Calu3 (cell line): ENCODE measurements around the gene NAB2. TPM values are rescaled to one million over a fixed set of nuclear protein-coding genes. Genes with fewer than 3 reads are reported as not detected.

ENCODE experiments used
- BruUV-seq: library from RNA; stranded (reverse); fragments of 400-500 nt; replicated peaks from 2 replicates; lab custom pipeline; 2021; lab: Mats Ljungman, UMichigan
- CTCF ChIA-PET: fragments of 300-600 bp; sonication (Branson Sonifier 250); formaldehyde crosslinking; loops from one replicate; lab custom pipeline; 2022; ENCODE audit warnings: antibody characterized with exemption; lab: Charles Lee
- DNase-seq: peaks from one replicate; pipeline ENCODE4 v3.0.0; 2022
- H3K27ac Mint-ChIP-seq: one replicate; pipeline ENCODE4 v1.8.0; 2022; ENCODE audit warnings: mixed read lengths; ENCODE audit not compliant: unreplicated experiment
- H3K27me3 Mint-ChIP-seq: one replicate; pipeline ENCODE4 v1.8.0; 2022; ENCODE audit warnings: mixed read lengths; ENCODE audit not compliant: unreplicated experiment
- H3K36me3 Mint-ChIP-seq: one replicate; pipeline ENCODE4 v1.8.0; 2022; ENCODE audit warnings: mild to moderate bottlenecking, moderate library complexity, mixed read lengths; ENCODE audit not compliant: insufficient read depth, unreplicated experiment
- H3K4me1 Mint-ChIP-seq: one replicate; pipeline ENCODE4 v1.8.0; 2022; ENCODE audit warnings: mild to moderate bottlenecking, low read depth, mixed read lengths; ENCODE audit not compliant: unreplicated experiment
- H3K4me3 Mint-ChIP-seq: one replicate; pipeline ENCODE4 v1.8.0; 2022; ENCODE audit warnings: mild to moderate bottlenecking, low read depth, moderate library complexity, mixed read lengths; ENCODE audit not compliant: unreplicated experiment
- H3K9me3 Mint-ChIP-seq: one replicate; pipeline ENCODE4 v1.8.0; 2022; ENCODE audit warnings: low read depth, mixed read lengths; ENCODE audit not compliant: unreplicated experiment
- CTCF ChIP-seq: fragments of 200-600 bp; IDR thresholded peaks from one replicate; pipeline ENCODE4 v1.8.0; 2022; ENCODE audit warnings: antibody characterized with exemption; ENCODE audit not compliant: unreplicated experiment
- intact Hi-C: fragments of 100-400 bp; cut with micrococcal nuclease; formaldehyde crosslinking; loops from one replicate; pipeline ENCODE4 v1.10.0; 2022; ENCODE audit not compliant: unreplicated experiment
- total RNA-seq: library from RNA; stranded (reverse); gene quantifications from 2 replicates; pipeline ENCODE4 v1.2.3, GENCODE V29; 2022

NAB2 gene
- total RNA-seq, 1 experiment from 2014 or later, result 21.3 TPM

- Mint-ChIP-seq H3K27me3 (no peaks in the 10 kb centered on the region), H3K27ac (no peak overlapping the region), H3K4me3 (no peak overlapping the region), H3K9me3 (no peaks in the 10 kb centered on the region), H3K4me1 (peaks cover 12% of the 10 kb centered on the region), H3K36me3 (peaks cover 33% of the 10 kb centered on the region)
- CTCF ChIA-PET, result no interaction called here
- BruUV-seq, result no TSS peak
- intact Hi-C loops, result no loop called here
- DNase-seq, result no peak
- no peak for TF ChIP-seq CTCF
Measured at GRCh38 chr12:57080855-57081254, 8.1 kb upstream of the NAB2 start.

- no peak for DNase-seq
- Mint-ChIP-seq H3K27me3 (no peaks in the 10 kb centered on the region), H3K27ac (peak overlapping the region; percentile 94), H3K9me3 (no peaks in the 10 kb centered on the region), H3K36me3 (peaks cover 54% of the 10 kb centered on the region), H3K4me1 (peaks cover 46% of the 10 kb centered on the region), H3K4me3 (peak overlapping the region; percentile 91)
- no TSS peak for BruUV-seq
- CTCF ChIA-PET, result interaction anchor here (0.6 to 1.3 kb wide), 3 partner anchors 17 to 289 kb away, joined by 3 to 4 read pairs (median 3); no protein-coding TSS in a partner anchor
- intact Hi-C loops, result no loop called here
- TF ChIP-seq CTCF, result no peak
Measured at GRCh38 chr12:57085999-57086492, 2.9 kb upstream of the NAB2 start.

GRCh38 chr12:57086493-57087009, 2.4 kb upstream of the NAB2 start:
- intact Hi-C loops, result no loop called here
- Mint-ChIP-seq H3K4me3 (peak overlapping the region; percentile 91), H3K27ac (peak overlapping the region; percentile 94), H3K36me3 (peaks cover 57% of the 10 kb centered on the region), H3K9me3 (no peaks in the 10 kb centered on the region), H3K4me1 (peaks cover 49% of the 10 kb centered on the region), H3K27me3 (no peaks in the 10 kb centered on the region)
- no peak for TF ChIP-seq CTCF
- peak; percentile 62 for DNase-seq
- BruUV-seq, result TSS peak; percentile 70
- CTCF ChIA-PET, result interaction anchor here (0.6 to 4.5 kb wide), 7 partner anchors 8 to 290 kb away, joined by 3 to 49 read pairs (median 4); partner anchors contain the start of genes NEMP1 and STAT6

GRCh38 chr12:57087010-57087690, 1.8 kb upstream of the NAB2 start:
- Mint-ChIP-seq H3K36me3 (peaks cover 61% of the 10 kb centered on the region), H3K27me3 (no peaks in the 10 kb centered on the region), H3K27ac (peak overlapping the region; percentile 94), H3K4me1 (peaks cover 49% of the 10 kb centered on the region), H3K9me3 (no peaks in the 10 kb centered on the region), H3K4me3 (peak overlapping the region; percentile 91)
- intact Hi-C loops, result no loop called here
- no TSS peak for BruUV-seq
- CTCF ChIA-PET, result interaction anchor here (0.6 to 4.5 kb wide), 7 partner anchors 8 to 41 kb away, joined by 3 to 49 read pairs (median 4); partner anchors contain the start of genes LRP1, NEMP1 and STAT6
- peak; percentile 79 for DNase-seq
- TF ChIP-seq CTCF, result no peak
